Measurements from ENCODE around the gene TYW5.

Gene TYW5

DNA sequence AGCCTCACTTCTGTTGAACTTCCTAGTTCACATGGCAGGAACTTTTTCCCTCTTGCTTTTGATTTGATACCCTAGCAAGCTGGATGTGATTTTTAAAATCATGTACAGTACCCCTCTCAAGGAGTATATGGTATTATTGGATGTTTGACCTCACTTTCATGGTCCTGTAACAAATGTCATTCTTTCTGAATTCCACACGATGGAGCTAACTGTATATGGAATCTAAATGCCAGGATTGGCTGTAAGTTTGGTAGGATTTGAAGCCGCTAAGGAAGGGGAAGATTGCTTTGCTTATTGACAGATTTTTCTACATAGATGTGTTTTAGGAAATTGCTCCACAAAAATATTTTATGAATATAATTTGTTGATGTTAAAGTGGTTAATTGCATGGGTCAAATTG, 18.4 kb upstream of the TYW5 start:
- DNase-seq = peak; percentile 8

DNA sequence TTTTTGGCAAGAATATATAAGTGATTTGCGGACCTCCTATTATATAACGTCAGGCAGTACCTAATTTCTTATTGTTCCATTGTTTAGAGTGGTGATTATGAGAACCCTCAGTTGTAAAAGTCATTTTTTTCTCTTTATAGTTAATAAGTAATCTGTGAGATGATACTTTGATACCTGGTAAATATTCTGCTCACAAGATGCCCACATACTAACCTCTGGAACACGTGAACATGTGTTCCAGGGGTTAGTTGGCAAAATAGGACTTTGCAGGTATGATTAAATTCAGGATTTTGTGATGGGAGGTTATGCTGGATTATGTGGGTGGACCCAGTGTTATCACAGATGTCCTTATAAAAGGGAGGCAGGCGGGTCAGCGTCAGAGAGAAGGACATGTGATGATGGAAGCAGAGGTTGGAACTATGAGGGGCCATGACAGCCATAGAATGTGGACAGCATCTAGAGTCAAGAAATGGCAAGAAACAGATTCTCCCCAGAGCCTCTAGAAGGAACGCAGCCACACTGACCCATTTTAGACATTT, 16.9 kb upstream of the TYW5 start:
- DNase-seq = no peak

DNA sequence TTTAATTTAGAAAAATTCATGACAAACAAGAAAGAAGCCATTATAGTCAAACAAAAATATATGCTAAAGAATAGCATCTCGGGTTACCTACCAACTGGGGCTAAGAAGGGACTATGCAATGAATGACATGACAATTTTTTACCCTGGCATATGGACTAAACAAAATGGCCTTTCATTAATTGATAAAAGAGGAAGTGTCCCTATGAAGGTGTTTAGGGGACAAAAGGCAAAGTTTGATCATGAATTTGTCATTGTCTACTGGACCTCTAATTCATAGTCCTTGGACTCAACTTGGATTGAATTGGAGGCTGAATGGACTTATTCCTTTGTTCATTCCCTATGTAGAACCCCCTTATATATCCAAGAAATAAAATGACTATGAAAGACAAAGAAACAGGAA, 12.8 kb upstream of the TYW5 start:
- DNase-seq = no peak

DNA sequence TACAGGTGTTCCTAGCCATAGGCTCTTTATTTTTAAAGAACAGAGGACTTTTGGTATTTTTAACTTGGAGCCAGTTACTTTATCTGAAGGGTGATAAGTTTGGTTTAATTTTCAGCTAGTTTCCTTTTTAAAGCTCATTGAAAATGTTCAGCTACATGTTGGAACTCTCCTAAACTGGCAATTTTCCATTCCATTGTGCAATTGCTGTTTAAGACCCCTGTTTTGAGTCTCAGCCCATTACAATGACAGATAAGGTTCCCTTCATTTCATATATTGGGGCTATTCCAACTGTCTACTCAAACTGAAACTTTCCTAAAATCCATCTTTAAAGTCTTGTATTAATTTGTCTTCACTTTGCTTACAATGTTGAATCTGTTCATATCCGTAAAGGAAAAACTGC, 11.7 kb upstream of the TYW5 start:
- DNase-seq = no peak

- DNase-seq = no peak
These were observed 11.1 kb upstream of the TYW5 start for GRCh38 chr2:199966405-199966804.

GRCh38 chr2:199962203-199962602, 6.9 kb upstream of the TYW5 start:
- no peak for DNase-seq

DNA sequence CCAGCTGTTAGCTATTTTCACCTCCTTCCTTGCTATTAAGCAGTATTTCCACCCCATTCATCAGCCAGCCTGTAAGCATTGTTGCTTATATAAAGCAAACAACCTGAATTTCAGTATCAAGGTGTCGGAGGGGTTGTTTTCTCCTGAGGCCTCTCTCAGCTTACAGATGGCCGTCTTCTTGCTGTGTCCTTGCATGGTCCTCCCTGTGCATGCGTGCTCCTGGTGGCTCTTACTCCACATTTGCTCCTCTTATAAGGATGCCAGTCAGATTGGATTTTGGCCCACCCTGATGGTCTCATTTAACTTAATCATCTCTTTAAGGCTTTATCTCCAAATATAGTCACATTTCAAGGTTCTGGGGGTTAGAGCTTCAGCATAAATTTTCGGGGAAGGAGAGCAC, 2.7 kb upstream of the TYW5 start:
- DNase-seq = no peak

- no peak for DNase-seq
These were observed 730 bp upstream of the TYW5 start for GRCh38 chr2:199956062-199956380.

DNA sequence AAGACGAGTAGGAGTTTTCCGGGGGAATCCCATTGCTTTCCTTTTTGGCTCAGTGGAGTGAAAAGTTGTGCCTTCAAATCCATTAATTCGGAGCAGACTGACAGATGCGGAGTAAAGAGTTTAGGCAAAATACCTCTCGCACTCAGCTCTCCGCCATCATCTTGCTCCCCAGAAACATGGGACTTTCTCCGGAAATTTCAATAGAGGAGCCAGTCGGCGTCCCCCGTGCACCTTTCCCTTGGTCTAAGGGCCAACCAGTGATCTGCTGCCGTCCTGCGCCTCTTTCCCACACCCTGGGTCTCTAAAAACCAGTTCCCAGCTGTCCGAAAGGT, 318 bp downstream of the TYW5 start:
- no peak for DNase-seq

GRCh38 chr2:199951023-199951422, 4.3 kb downstream of the TYW5 start:
- no peak for DNase-seq

DNA sequence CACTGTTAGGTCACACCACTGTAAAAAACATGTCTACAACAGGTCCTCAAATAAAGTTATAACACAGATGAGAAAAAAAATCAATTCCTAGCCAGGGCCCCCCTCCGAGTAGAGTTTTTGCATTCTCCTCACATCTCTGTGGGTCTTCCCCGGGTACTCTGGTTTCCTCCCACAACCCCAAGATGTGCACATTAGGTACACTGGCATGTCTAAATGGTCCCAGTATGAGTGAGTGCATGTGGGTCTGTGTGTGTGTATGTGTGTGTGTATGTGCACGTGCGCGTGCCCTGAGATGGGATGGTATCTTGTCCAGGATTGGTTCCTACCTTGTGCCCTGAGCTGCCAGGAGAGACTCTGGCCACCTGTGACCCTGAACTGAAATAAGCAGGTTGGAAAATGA, 4.9 kb downstream of the TYW5 start:
- DNase-seq = no peak

GRCh38 chr2:199946836-199947235, 8.5 kb downstream of the TYW5 start:
- DNase-seq = no peak

GRCh38 chr2:199946196-199946595, 9.1 kb downstream of the TYW5 start:
- no peak for DNase-seq

DNA sequence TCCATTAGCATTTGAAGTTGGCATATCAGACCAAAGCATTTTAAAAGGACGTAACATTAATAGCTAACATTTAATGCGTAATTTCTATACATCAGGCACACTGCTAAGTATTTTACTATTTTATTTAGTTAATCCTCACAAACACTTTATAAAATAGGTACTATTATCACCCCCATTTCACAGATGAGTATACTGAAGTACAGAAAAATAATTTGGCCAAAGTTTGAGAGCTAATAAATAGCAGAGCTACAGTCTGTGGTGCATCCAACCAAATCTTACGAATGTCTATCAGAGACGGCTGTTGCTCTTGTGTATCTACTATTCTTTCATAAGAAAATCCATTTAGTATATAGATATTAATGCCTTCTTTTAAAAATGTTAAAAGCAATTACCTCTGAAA, 11.9 kb downstream of the TYW5 start:
- no peak for DNase-seq

DNA sequence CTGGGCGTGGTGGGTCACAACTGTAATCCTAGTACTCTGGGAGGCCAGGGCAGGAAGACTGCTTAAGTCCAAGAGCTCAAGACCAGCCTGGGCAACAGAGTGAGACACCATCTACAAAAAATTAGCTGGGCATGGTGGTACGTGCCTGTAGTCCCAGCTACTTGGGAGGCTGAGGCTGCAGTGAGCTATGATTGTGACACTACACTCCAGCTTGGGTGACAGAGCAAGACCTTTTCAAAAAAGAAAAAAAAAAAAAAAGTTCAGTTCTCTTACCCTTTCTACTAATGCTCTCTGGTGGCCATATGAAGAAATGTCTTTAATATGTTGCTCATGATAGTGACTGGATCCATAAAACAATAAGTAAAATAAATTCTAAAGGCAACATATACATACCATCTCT, 14.9 kb downstream of the TYW5 start:
- DNase-seq = no peak

DNA sequence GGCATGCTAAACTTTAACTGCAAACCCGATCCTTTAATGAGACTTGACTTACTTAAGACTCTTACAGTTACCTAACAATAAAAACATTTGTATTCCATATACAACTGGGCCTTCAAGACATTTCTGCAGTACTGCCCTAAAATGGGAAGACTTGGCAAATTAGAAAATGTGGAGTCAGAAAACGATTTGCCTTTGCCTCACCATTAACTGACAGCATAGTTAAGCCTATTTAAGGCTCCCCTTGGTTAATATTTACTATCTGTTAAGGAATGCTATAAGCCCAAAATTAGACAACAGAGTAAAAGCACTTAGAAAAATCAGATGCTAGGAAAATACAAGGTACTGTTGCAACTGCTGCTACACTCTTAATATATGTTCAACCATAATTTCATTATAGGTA, 18.7 kb downstream of the TYW5 start:
- no peak for DNase-seq

DNA sequence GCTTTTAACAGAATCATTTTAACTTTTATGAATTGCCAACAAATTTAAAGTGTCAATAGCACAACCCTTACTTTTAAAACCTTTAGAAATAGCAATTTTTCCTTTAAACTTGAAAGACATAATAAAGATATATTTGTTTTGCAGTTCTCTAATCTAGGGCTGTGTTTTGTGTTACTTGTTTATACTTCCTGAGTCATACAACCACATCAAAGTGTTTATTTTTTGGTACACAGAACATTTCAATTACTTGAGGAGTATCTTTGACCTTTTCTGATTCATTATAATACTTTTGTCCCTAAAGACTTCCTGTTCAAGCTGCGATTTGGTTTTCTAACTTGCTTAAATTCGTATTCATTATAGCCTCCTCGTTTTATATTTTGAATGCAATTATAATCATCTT, 21.8 kb downstream of the TYW5 start:
- no peak for DNase-seq

GRCh38 chr2:199932312-199932855, 22.9 kb downstream of the TYW5 start:
- no peak for DNase-seq

GRCh38 chr2:199929262-199929661, 26.0 kb downstream of the TYW5 start:
- DNase-seq = no peak

DNA sequence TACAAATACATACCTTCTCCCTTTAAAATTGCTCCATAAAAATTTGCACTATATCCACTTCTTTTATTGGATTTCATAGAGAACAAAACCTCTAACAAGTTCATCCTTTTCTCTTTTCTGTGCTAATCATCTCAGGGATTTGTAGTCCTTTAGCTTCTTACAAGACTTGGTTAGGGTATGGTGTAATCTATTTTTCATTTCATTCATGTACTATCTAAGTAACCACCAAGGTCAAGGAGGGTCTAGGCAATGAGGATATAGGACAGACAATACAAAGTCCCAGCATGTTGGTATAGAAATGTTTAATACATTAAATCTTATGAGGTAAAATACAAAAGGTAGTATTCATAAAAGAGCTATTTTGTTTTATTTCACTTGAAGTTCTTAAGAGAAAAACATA, 26.7 kb downstream of the TYW5 start:
- DNase-seq = no peak

- no peak for DNase-seq
These were observed 27.1 kb downstream of the TYW5 start for GRCh38 chr2:199928226-199928625.

DNA sequence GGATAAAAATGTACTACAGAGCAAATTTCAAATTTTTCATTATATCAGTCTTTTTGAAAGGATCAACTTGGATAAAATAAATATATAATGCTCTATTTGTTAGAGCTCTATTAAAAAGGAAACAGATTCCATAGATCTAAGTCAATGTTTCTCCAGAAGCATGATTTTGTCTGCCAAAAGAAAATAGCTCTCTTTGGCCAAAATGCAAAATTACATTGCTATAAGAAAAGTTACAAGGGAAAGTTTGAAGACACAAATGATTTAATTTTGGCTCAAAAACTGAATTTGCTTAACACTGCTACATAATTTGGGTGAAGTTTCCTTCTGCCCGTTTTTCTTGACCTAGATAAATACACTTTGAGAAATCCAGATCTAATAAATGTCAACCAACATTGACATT, 28.5 kb downstream of the TYW5 start:
- DNase-seq = no peak

DNA sequence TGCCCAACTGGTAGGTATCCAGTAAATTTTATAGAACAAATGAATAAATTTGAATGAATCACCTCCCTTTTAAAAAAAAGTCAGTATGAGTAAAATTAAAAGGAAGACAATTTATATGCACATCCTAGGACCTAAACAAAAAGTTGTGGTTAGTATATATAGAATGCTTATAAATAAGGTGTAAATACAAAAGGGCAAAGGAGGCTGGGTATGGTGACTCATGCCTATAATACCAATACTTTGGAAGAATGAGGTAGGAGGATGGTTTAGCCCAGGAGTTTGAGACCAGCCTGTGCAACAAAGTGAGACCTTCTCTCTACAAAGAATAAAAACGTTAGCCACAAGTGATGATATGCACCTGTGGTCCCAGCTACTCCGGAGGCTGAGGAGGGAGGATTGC, 31.4 kb downstream of the TYW5 start:
- DNase-seq = no peak

GRCh38 chr2:199922856-199923255, 32.4 kb downstream of the TYW5 start:
- no peak for DNase-seq

GRCh38 chr2:199916980-199917379, 38.3 kb downstream of the TYW5 start:
- no peak for DNase-seq

DNA sequence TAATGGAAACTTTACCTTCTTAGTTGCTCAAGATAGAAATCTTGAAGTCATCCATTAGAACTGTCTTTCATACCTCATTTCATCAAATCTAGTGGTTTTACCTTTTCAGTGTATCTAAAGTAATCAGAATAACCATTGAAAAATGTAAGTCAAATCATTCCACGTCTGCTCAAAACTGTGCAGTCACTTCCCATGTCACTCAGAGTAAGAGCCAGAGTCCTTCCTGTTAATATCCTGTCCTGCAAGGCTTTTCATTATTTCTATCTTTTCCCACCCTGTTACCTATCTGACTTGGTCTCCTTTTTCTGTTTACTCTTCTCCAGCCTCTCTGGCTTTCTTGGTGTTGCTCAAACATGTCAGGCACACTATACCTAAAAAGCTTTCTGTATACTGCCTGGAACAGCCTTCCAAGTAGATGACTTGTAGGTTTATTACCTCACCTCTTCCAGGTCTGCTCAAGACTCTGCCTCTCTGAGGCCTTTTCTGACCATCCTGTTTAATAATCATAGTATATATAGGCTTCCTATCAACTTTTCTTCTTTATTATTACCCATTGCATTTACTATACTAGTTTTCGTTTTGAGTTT, 40.8 kb downstream of the TYW5 start:
- no peak for DNase-seq
